ENCODE measurements around the gene NANS.
"Not testable (repeated sequence)": the region's sequence is repeated elsewhere in the genome, so short reads cannot be mapped to it uniquely, and the experiment has no call there.

NANS gene

GRCh38 chr9:98100456-98100855 is 43.9 kb downstream of the NANS start:
- no peak for DNase-seq (ENCODE audit: low read depth, low spot score)

- DNase-seq (ENCODE audit: low read depth, low spot score): no peak
These were observed 44.9 kb downstream of the NANS start for GRCh38 chr9:98101416-98101815.

- DNase-seq (ENCODE audit: low read depth, low spot score): no peak
These were observed 45.3 kb downstream of the NANS start for GRCh38 chr9:98101868-98102273.

GRCh38 chr9:98104445-98104881 is 47.9 kb downstream of the NANS start:
- no peak for DNase-seq (ENCODE audit: low read depth, low spot score)

- DNase-seq (ENCODE audit: low read depth, low spot score): no peak
These were observed 48.5 kb downstream of the NANS start for GRCh38 chr9:98105006-98105405.

- no peak for DNase-seq (ENCODE audit: low read depth, low spot score)
These were observed 51.4 kb downstream of the NANS start for GRCh38 chr9:98107926-98108325.

GRCh38 chr9:98108531-98109031 is 52.0 kb downstream of the NANS start:
- no peak for DNase-seq (ENCODE audit: low read depth, low spot score)

GRCh38 chr9:98109052-98109451 is 52.5 kb downstream of the NANS start:
- no peak for DNase-seq (ENCODE audit: low read depth, low spot score)

- not testable (repeated sequence) for DNase-seq (ENCODE audit: low read depth, low spot score)
These were observed 60.6 kb downstream of the NANS start for GRCh38 chr9:98117097-98117496.

- no peak for DNase-seq (ENCODE audit: low read depth, low spot score)
These were observed 61.6 kb downstream of the NANS start for GRCh38 chr9:98117984-98118639.

GRCh38 chr9:98118640-98119601 is 62.4 kb downstream of the NANS start, which contains the start of gene TRIM14:
TSS of gene TRIM14 (minus strand) at chr9:98119222. CDS start at chr9:98119188, 34 bp downstream.
- no peak for DNase-seq (ENCODE audit: low read depth, low spot score)

- DNase-seq (ENCODE audit: low read depth, low spot score): no peak
These were observed 63.9 kb downstream of the NANS start for GRCh38 chr9:98120476-98120875.

GRCh38 chr9:98121058-98121457 is 64.5 kb downstream of the NANS start:
- DNase-seq (ENCODE audit: low read depth, low spot score): no peak

- DNase-seq (ENCODE audit: low read depth, low spot score): not testable (repeated sequence)
These were observed 67.6 kb downstream of the NANS start for GRCh38 chr9:98124091-98124490.

GRCh38 chr9:98124637-98125426 is 68.3 kb downstream of the NANS start:
- DNase-seq (ENCODE audit: low read depth, low spot score): no peak

- DNase-seq (ENCODE audit: low read depth, low spot score): no peak
These were observed 70.7 kb downstream of the NANS start for GRCh38 chr9:98127226-98127625.

- no peak for DNase-seq (ENCODE audit: low read depth, low spot score)
These were observed 71.8 kb downstream of the NANS start for GRCh38 chr9:98128316-98128715.

- DNase-seq (ENCODE audit: low read depth, low spot score): no peak
These were observed 72.9 kb downstream of the NANS start for GRCh38 chr9:98129451-98129881.

GRCh38 chr9:98130060-98130459 is 73.5 kb downstream of the NANS start:
- not testable (repeated sequence) for DNase-seq (ENCODE audit: low read depth, low spot score)

- no peak for DNase-seq (ENCODE audit: low read depth, low spot score)
These were observed 74.2 kb downstream of the NANS start for GRCh38 chr9:98130576-98131228.

GRCh38 chr9:98132158-98132557 is 75.6 kb downstream of the NANS start:
- no peak for DNase-seq (ENCODE audit: low read depth, low spot score)

Measured in brain pericyte (primary cell).